Testis (tissue), 2 donors: ENCODE measurements around the gene SSTR5.

Experiments
- POLR2A ChIP-seq: fragments of 450-650 bp; IDR thresholded peaks from one replicate; pipeline ENCODE4 v1.6.1; 2017; ENCODE audit warnings: antibody characterized with exemption, mild to moderate bottlenecking, moderate library complexity
- TF ChIP-seq, protein P1 (sequence below), 3 experiments: fragments of 450-650 bp in 2 of 3; fragments of 200-600 bp in 1 of 3; sonication (generic) in 1 of 3; IDR thresholded peaks; one replicate each; pipeline ENCODE4 v1.5.1; 2016 to 2019; ENCODE audit warnings: antibody characterized with exemption in 3 of 3, mild to moderate bottlenecking in 2 of 3, moderate library complexity in 1 of 3

GRCh38 chr16:1029259-1029545, 43.3 kb upstream of the SSTR5 start:
- TF ChIP-seq, protein P1, sequence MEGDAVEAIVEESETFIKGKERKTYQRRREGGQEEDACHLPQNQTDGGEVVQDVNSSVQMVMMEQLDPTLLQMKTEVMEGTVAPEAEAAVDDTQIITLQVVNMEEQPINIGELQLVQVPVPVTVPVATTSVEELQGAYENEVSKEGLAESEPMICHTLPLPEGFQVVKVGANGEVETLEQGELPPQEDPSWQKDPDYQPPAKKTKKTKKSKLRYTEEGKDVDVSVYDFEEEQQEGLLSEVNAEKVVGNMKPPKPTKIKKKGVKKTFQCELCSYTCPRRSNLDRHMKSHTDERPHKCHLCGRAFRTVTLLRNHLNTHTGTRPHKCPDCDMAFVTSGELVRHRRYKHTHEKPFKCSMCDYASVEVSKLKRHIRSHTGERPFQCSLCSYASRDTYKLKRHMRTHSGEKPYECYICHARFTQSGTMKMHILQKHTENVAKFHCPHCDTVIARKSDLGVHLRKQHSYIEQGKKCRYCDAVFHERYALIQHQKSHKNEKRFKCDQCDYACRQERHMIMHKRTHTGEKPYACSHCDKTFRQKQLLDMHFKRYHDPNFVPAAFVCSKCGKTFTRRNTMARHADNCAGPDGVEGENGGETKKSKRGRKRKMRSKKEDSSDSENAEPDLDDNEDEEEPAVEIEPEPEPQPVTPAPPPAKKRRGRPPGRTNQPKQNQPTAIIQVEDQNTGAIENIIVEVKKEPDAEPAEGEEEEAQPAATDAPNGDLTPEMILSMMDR (IDR thresholded peaks at IDR 0.05), result no peak
- no peak for TF ChIP-seq POLR2A
